Measurements from ENCODE around the gene KISS1. TPM values are rescaled to one million over a fixed set of nuclear protein-coding genes. Genes with fewer than 3 reads are reported as not detected.

The KISS1 gene
- total RNA-seq, 1 experiment from 2014 or later, result not detected

DNA sequence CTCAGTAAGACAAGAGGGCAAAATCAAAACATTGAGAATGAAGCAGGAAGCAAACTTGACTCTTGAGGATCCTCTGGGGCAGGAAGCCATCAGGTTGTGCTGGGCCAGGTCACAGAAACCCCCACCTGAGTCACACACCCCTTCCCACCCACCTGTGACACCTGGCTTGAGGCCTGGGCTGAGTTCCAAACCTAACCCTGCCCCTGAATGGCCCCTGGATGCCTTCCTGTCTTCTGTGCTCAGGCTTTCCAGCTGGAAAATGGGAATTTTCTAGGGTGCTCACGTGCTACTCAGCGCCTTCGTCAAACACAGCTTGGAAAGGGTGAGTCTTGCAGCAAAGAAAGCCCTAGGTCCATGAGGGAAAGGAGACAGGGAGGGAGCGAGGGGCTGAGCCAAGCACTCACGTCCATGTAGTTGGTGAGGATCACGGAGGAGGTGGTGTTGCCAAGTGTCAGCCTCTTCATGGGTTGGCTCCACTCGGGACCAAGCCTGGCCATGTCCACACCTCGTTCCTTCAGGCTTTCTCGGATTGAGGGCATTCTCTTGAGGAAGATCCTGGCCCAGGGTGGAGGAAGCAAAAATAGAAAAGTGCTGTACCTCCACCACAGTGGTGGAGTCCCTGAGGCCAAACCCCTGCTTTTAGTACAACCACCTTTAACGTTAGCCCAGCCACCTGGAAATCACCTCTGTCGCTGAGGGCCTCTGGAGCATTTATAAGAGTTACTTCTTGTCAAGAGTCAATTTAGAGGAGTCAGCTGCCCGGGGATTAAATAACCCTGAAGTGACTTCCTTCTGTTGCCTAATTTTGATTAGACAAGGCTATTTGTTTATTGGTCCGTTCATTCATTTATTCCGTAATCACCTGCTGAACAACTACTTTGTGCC, 34.4 kb downstream of the KISS1 start:
- DNase-seq (ENCODE audit: low spot score), result no peak

DNA sequence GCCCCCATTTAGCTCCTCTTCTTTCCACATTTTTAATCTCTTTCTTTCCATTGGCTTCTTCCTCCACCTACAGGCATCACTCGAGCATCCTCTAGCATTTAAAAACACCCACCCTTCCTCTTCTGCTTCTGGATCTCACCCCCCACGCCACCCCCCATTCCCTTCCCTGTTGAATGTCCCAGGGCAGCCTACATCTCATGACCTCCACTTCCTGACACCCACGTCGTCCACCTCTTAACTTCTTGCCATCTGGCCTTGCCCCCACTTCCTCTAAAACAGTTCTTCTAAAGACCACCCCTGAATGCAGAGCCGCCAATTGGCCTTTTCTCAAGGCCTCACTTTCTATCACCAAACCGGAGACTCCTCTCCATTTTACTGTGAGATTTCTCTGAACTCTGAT, 38.3 kb downstream of the KISS1 start:
- DNase-seq (ENCODE audit: low spot score), result no peak

DNA sequence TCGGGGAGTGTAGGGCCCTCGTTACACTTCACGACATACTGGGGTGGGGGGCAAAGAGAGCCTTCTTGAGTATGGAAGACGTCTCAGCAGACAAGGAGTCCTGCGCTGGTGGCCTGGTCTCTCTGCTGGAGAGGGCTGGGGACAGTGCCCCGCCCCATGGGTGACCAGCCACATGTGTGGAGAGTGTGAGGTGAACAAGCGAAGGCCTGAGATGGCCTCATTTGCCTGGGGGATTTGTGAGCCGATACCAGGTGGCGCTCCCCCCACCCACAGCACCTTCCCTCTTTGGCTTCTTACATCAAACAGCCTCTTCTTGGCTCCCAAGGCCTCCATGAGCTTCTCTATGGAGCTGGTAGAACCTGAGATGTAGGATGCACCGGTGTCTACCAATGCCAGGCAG, 40.4 kb downstream of the KISS1 start:
- no peak for DNase-seq (ENCODE audit: low spot score)

DNA sequence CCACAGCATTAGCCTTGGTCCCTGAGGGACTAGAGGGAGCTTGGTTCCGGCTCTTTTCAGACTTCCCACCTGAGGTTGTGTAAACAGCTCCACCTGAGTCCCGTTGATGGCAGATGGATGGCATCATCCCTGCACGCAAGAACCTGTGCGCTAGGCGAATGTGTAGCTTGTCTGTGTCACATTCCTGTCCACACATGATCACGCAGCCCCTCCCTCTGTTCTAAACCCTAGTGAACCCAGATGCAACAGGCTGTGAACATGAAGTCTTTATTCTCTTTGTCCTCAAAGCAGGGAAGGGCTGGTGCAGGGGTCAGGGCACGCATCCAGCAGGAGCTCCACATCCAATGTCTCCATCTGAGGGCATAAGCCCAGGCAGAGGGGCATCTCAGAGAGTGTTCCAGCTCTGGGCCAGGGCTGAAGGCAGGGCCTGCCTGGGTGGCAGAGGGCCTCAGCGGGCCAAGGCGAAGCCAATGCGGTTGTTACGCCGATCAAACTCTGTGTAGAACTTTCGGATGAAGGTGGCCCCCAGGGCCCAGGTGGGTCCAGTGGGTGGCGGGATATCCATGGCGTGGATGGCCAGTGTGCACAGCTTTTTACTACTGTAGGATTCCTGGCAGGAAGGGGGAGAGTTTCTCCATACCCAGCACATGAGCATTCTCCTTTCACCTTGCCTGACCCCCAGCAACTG, 41.6 kb downstream of the KISS1 start:
- DNase-seq (ENCODE audit: low spot score), result no peak

DNA sequence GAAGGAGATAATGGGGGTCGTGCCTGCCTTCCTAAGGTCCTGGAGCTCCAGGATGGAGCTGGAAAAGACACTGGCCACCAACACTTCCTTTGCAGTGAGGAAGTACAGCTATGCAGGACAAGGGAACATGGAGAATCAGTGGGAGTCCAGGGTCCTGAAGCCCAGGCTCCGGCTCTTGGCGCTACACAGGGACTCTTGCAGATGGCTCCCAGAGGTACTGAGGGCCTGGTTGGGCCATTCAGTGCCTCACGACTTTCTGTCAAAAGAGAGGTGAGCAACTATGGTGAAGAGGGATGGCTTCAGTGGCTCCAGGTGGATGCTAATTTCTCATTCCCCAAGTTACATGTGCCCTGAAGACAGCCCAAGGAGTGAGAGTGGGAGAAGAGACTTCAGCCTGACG, 42.6 kb downstream of the KISS1 start:
- no peak for DNase-seq (ENCODE audit: low spot score)

DNA sequence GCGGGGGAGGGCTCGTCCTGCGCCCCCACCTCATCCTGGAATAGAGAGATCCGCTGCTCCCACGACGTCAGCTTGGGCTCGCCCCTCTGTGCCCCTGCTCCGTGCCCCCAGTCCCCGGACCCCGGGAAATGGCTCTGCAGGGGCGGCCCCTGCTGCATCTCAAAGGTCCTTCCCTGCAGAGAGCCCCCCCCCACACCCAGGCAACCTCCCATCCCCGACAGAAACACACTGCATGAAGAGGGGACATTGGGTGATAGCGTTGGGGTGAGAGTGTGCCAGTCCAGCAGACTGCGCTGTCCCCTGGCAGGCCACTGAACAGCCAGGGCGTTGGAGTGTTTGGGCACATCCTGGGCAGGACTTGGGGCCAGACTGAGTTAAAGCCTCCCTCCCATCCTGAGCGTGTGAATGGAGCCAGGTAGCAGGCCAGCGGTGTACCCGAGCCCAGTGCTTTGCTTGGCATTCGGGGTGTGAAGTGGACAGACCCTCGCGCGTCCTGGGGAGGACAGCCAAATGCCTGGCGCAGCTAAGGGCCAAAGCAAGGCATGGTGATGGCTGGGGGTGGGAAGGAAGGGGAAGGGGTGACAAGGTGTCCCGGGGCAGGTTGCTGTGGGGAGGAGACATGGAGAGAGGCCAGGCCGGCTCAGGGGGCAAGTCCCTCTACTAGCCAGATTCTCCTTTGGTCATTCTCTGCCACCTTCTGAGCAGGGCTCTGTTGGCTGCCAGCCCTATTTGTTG, 43.8 kb downstream of the KISS1 start:
- no peak for DNase-seq (ENCODE audit: low spot score)

DNA sequence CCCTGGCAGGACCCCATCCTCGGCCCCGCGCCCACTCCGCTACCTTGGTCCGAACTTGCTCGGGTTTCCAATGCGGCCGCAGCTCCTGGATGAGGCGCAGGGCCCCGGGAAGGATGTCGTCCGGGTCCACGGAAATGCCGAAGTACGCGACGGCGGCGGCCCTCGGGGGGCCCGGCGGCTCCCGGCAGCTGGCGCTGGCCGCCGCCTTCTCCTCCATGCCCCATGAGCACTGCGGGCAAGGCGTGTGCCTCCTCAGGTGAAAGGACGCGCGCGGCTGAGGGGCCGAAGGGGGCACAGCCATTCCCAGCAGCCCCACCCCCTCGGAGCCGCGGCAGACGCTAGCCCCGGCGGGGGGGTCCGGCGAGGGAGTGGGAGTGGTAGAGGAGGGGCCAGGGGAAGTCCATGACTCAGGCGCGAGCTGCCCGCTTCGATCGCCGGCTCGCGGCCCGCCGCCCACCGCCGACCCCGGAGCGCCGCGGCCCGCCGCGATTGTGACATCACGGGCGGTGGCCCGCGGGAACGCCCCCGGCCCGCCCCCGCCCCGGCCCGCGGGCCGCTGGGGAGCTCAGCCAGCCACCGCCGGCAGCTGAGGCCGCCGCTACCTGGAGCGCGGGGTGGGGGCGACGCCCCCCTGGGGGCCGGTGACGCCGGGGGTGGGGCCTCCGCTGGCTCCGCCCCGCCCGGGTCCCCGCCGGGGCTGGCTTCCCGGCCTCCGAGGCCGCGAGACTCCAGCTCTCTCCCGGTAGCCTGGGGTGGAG, 44.6 kb downstream of the KISS1 start, which contains the start of gene ETNK2:
Gene ETNK2 (minus strand): TSS at position 493 of the 758 bp plus-strand sequence. CDS start 192 bp downstream, at position 301.
- peak; percentile 34 for DNase-seq (ENCODE audit: low spot score)

DNA sequence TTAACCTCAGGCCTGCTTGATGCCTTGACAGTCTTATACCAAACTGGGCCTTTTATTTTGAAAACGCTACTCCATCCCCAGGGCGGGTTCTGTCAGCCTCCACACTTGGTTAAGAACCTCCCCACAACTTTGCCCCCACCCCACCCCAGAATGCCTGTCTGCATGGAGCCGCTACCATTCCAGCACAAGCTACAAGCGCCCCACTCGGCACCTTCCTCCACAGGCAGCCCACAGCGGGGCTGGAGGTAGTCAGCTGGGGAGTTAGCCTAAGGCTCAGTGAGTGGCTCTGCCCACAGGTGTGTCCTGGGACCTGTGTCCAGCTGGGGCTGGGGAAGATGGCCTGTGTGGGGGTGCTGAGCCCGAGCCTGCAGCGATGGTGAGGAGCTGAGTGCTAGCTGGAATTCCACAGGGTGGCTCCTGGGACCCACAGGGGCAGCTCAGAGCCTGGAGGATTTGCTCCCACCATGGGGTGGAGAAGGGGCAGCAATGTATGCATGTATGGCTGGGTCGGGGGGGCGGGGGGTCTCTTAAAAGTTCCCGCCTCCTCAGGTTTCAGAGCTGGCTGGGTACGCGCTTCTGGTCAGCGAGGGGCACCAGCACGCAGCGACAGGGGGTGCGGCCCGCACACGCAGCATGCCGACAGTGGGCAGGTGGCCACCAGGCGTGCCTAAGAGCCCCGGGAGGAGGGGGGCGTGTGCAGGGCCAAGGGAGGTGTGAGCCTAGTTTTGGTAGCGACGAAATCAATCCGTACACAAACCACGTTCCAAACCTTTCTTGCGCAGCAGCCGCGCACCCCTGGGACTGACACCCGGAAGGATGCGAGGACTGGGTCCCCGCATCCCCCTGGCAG, 45.4 kb downstream of the KISS1 start:
- no peak for DNase-seq (ENCODE audit: low spot score)

DNA sequence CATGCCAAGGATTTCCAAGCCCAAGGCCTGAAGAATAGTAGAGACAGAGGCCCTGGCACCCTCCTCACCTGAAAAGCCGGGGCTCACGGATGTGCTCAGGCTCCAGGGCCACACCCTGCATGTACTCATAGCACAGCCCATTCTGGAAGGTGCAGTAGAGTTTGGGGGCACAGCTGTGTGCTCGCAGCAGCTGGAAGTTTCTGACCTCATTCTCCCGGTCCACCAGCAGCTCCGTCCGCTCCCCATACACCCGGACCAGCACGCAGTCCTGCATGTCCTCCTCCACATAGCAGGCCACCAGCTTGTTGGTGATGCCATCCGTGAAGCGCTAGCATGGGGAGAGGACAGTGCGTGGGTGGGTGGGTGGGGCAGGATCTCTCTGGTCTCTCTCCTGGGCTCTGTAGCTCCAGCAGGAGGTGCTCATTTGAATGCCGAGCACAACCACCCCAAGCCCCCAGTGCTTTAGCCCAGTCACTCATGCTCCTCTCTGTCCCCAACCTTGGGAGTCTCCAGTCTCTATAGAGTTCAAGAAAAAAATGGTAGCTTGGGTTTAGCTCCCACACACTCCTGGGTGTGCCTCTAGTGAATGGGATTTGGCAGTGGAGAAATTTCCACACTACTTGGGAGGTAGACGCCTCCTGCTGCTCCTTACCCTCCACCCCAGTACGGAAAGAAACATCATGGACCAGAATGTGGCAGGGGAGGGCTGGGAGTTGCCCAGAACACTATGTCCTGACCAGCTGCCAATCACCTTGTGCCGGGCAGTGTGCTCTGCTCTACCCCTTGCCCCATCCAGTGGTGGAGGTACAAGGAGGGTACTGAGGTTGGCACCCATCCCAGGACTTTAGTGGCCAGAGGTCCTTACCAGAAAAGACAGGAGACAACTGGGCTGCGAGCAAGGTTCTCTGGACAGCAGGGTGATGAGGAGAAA, 46.4 kb downstream of the KISS1 start:
- no peak for DNase-seq (ENCODE audit: low spot score)

DNA sequence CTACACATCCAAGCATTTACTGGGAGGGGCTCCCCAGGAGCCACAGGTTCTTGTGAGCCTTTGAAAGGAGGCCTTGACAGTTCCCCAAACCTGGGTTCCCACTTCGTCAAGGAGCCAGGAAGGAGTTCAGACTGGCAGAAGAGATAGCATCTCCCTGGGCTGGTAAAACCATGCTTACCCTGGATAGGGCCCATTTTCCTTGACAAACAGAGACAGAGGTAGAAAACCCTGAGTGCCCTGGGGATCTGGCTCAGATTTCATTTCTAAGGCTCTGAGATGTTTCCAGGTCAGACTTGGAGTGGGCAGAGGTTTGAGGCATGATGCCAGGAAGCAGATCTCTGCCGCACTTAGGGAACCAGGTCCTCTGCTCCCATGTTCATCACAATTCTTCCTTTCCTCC, 47.2 kb downstream of the KISS1 start:
- DNase-seq (ENCODE audit: low spot score), result no peak

DNA sequence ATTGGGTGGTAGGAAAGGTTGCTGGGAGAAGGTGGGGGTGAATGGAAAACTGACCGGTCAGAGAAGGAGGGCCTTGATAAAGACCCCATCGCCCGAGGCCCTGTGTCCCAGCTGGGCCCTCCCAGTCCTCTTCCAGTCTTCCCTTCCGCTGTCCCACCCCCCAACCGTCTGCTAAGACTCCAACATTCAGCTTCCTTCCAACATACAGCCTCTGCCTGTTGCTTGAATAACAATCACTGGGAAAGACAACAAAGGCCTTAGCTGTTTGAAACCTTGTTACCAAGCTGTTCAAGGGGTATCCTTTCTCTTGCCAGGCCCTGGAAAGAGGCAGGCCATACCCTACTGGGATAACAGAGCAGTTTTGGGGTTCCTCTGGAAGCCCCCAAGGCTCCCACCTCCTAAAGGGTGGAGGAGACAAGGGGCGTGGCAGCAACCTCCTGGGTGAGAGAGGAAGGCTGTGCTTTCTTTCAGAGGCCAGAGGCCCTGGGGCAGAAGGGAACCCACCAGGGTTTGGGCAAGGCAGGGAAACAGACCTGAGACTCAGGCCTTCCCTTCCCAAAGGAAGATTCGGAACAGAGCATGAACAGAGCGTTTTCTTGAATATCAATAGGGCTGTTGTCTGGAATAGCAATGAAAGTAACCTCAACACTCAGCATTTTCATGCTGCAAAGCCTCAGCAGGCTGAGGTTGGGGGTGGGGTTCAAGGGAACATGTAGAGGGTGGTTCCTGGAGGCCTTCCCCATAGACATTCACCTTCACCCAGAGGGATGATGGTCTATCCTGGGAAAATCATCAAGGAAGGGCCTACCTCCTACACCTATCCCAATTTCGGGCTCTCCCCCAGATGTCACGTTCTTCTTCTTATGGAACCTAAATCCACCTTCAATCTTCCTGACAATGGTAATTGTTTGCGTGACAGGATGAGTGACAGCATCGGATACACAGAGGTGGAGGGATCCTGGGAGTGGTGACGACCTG, 48.6 kb downstream of the KISS1 start:
- no peak for DNase-seq (ENCODE audit: low spot score)

DNA sequence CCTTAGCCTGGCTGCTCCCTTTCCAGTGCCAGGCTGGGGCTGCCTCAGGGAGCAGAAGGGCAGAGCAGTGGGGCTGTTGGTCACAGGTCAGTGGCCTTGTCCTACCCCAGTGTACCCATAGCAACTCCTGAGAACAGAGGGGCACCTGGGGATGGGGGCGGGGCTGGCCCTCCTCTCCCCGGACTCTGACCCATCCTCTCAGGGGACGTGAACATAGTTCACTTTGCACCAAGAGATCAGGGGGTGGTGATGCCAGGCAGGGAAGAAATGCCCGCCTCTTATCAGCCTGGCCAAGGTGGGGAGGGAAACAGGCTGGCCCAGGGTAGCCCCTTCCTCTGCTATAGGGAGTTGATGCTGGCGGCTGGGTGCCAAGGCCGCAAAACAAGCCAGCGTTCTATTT, 49.3 kb downstream of the KISS1 start:
- no peak for DNase-seq (ENCODE audit: low spot score)

DNA sequence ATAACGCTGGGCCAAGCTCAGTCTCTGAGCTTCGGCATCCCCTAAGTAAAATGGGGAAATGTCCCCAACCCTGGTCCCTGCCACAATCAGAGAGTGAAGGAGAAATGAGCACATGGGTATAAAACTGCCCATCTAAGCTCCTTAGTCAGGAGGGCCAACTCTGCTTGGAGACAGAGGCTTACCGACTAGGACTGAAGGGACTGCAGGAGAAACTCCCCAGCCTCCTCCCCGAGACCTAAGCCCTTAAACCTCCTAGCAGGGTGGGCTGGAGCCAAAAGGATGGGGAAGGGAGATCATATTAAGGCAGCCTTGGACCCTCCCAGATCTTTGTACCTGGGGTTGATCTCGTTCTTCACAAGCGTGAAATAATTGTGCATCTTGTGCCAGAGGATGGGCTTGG, 50.0 kb downstream of the KISS1 start:
- DNase-seq (ENCODE audit: low spot score), result no peak

DNA sequence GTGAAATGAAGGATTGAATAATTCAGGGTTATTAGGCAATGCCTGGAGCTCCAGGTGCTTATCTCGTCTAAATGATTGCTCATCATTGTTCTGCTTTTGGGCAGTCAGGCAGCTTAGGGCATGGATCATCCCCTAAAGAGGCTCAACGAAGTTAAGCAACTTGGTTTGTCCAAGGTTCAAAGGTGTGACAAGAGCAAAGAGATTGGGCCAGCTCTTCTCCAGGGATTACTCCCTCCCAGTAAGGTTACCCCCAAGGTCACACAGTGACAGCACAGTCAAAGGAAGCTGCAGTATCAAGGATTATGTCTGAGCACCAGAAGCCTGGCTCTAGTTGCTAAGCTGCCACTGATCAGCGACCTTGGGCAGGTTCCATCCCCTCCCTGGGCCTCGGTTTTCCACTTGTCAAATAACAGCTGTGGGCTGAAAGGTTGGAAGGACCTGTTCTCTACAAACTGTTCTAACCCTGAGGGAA, 51.2 kb downstream of the KISS1 start:
- DNase-seq (ENCODE audit: low spot score), result no peak

DNA sequence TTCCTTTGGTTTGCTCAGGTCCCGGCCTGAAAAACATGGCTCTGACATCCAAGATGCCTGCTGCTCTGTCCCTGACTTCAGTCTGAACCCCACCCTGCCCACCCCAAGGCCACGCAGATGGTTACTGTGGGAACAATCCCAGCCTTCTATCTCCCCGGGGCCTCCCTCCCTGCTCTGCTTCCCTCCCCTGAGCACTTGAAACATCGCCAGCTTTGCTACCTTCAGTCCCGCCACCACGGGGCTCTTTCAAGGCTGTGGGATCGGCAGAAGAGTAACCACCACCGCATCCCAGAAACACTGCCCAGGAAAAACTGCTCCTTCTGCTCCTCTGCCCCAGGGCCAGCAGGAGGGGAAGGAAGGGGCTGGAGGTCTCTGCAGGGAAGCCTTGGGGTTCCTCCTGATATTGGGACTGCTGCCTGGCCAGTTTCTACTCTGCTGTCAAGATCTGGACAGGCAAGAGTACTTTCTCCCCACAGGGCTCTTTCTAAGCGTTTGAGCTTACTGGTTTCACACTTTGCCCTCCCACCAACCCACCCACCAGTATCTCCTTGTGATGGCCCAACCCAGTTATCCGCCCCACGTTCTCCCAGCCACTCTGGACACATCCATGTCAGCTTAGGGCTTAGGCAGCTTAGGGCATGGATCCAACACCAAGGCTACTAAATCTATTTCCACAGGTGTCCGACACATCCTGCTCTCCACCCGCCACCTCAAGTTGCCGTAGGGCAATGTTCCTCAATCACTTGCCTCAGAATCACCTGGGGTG, 52.8 kb downstream of the KISS1 start:
- DNase-seq (ENCODE audit: low spot score), result no peak

DNA sequence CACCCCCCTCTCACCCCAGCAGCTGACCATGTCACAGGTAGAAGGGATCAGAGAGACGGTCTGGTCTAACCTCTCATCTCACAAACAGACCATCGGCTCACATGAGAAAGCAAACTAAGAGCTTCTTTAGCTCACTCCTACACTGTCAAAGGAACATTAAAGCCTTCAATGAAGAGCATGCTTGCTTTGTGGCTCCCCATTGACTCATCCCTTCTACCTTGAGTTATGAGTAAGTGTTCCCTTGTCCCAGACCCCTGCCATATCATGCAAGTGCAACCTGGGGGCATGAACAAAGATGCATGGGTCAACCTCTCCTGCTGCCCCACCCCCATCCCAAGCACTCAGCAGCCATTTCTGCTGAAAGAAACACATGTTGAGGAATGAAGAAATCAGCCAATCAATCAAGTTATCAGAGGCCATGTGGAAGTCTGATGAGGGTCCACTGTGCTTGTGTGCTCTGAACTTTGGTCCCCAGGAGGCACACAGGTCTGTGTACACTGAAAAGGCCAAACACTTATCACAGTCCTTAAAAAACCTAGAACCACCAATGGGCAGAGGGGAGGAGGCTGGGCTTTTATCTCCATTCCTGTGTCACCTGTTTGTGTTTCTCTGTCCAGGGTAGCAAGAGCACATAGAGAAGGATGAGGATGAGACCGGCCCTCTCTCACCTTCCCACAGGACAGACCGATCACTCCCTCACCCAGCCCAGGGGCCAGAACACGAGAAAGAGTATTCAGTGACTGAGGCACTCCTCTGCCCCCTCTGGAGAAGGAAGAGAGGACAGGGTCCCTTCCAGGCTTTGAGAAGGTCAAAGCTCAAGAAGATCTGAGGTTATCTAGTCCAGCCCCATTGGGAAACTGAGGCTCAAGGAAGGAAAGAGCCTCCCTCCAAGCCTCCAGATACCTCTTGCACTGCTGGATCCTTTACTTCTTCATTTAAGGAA, 54.0 kb downstream of the KISS1 start:
- DNase-seq (ENCODE audit: low spot score), result no peak

All from H4 (cell line).